Sigmoid colon (tissue), 3 donors: ENCODE measurements around the gene FBP1.

Experiments used
- POLR2A ChIP-seq, 2 donors: fragments of 450-650 bp; IDR thresholded peaks; one replicate each; pipeline ENCODE4 v1.6.1; 2016; ENCODE audit warnings: antibody characterized with exemption in 2 of 2, mild to moderate bottlenecking in 2 of 2, moderate library complexity in 2 of 2
- TF ChIP-seq, protein P1 (sequence below), 4 experiments: fragments of 450-650 bp in 3 of 4; fragments of 200-600 bp in 1 of 4; IDR thresholded peaks; one replicate each; pipeline ENCODE4 v1.5.1; 2016 to 2019; ENCODE audit warnings: antibody characterized with exemption in 4 of 4, mild to moderate bottlenecking in 3 of 4, moderate library complexity in 2 of 4

GRCh38 chr9:94560237-94560636 lies 79.1 kb downstream of the FBP1 start:
- TF ChIP-seq, protein P1, sequence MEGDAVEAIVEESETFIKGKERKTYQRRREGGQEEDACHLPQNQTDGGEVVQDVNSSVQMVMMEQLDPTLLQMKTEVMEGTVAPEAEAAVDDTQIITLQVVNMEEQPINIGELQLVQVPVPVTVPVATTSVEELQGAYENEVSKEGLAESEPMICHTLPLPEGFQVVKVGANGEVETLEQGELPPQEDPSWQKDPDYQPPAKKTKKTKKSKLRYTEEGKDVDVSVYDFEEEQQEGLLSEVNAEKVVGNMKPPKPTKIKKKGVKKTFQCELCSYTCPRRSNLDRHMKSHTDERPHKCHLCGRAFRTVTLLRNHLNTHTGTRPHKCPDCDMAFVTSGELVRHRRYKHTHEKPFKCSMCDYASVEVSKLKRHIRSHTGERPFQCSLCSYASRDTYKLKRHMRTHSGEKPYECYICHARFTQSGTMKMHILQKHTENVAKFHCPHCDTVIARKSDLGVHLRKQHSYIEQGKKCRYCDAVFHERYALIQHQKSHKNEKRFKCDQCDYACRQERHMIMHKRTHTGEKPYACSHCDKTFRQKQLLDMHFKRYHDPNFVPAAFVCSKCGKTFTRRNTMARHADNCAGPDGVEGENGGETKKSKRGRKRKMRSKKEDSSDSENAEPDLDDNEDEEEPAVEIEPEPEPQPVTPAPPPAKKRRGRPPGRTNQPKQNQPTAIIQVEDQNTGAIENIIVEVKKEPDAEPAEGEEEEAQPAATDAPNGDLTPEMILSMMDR (IDR thresholded peaks at IDR 0.05), result no peak
- TF ChIP-seq POLR2A (IDR thresholded peaks at IDR 0.05), result no peak
